ENCODE results near the gene GRIFIN.

Gene GRIFIN

DNA sequence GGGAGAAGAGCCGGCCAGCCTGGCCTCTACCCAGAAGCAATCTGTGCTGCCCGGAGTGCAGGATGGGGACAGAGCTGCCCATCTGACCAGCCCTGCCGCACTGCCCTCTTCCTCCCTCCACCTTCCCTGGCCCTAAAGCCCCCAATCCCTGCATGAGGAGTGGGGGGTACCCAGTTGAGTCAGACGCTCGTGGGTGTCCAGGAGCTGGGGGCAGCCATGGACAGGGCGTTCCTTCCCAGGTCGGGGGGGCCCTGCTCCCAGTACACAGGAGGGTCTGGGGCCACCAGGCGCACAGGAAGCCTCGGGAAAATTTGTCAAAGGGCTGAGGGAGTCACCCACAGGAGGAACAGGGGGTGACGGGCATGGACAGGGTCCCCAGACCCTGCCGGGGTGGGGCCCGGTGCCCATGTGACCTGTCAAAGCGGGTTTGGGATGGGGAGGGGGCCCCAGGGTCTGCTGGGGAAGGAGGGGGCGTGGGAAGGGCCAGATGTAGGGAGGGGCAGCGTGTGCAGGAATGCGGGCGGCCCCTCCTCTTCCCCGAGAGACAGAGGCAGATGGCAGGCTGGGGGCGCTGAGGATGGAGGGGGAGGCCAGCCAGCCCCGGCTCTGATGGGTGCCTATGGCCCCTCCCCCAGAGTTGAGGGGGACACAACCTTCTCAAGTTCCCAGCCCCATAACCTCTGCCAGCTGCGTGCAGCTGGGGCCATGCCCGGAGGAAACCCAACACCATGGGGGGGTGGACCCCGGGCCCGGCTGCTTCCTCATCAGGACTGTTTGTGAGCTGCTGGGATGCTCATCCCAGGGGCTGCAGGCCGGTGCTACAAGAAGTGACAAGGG, 21.5 kb upstream of the GRIFIN start:
- no peak for DNase-seq

GRCh38 chr7:2497065-2497464, 20.9 kb upstream of the GRIFIN start:
- no peak for DNase-seq

- no peak for DNase-seq
Measured at GRCh38 chr7:2496375-2496774, 20.2 kb upstream of the GRIFIN start.

DNA sequence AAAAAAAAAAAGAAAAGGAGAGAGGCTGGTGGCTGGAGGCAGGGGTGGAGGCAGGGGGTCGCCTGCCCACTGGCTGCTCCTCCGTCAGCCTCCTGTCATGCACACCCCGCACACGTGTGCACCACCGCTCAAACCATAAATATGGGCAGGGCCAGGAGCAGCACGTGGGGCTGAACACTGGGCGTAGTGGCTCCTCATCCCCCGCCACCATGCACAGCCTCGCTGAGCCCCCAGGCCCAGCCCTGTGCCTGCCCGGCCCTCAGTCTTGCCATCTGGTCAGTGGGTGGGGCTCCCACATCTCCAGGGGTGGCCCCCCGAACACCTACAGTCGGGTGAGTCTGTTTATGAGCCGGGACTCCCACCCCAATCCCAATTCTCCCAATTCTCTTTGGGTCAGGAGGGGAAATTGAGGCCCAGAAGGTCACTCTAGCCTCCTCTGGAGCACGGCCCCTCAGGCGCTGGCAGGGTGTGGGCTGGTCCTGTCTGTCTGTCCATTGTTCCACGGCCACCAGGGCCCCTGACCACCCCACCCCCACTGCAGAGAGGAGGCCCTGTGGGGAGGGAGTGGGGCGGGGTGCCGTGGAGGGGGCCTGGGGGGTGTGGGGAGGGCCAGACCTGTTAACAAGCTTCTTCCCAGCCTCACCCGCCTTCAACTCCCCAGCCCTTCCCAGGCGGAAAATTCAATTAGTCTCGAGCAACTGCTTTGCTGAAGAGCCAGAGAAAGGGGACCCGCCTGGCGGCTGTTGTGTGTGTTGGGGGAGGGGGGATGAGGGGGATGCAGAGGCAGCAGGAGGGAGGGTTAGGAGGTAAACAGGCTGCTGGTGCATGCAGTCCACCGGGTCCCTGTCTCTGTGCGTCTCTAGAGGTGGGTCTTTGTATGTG, 19.5 kb upstream of the GRIFIN start:
- no peak for DNase-seq

DNA sequence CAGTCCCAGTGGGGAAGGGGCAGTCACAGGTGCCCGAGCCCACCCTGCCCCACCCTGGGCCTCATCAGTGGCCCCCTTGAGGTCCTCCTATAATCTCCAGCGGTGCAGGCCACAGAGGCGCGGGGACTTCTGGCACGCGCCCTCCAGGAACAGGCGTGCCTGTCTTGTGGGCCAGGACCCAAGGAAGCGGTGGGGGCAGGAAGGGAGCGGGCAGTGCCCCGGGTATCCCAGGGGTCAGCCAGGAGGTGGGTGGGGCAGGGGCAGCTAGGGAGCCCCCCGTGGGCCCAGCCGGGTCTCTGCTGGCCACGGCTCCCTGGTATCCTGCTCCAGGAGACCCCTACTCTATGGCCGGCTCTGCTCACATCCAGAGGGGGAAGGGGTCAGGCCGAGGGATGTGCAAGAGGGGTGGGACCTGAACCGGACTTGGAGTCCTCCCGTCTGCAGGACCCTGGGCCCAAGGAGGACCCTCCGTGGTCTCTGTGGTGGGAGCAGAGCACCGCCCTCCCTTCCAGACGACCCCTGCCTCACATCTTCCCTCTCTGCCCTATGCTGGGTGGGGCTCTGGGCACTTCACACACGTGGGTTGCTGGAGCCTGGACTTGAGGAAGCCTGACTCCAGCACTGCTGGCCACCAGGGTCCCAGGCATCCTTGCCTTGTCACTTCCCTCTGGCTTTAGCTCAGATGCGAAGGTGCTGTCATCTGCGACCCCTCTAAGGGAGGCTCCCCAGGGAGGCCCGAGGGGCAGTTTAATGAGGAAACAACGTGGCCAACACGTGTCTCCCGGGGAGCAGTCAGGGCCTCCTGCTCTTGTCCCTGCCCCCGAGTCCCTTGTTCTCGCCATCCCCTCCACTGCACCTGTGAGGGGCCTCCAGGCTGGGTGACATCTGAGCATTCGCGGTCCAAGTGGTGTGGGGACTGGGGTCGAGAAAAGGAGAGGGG, 18.3 kb upstream of the GRIFIN start:
- DNase-seq = no peak

- peak; percentile 58 for DNase-seq
Measured at GRCh38 chr7:2493205-2494164, 17.3 kb upstream of the GRIFIN start.

DNA sequence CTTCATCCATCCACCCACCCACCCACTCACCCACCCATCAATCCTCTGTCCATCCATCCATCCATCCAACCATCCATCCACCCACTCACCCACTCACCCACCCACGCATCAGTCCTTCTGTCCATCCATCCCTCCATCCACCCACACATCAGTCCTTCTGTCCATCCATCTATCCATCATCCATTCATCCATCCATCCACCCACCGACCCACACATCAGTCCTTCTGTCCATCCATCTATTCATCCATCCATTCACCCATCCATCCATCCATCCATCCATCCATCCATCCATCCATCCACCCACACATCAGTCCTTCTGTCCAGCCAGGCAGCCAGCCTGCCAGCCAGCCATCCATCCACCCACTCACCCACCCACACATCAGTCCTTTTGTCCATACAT, 15.8 kb upstream of the GRIFIN start:
- no peak for DNase-seq

GRCh38 chr7:2490181-2490651, 14.0 kb upstream of the GRIFIN start:
- no peak for DNase-seq

DNA sequence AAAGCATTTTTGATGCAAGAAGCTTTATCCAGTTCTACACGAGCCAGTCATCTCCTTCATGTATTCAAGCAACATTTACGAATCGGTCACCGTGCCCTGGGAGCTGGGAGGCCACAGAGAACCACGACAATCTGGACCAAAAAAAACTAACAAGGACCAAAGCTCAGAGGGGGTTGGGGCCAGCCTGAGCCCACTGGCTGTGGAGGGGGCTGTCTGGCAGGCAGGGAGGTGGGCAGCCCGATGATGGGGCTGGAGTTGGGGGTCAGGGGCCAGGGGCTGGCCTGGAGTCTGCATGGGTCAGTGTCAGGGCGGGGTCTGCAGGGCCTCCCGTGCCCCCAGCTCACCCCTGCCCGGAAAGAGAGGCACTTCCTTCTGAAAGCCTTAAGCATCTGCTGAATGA, 12.5 kb upstream of the GRIFIN start:
- no peak for DNase-seq

GRCh38 chr7:2488272-2488645, 12.1 kb upstream of the GRIFIN start:
- DNase-seq = no peak

GRCh38 chr7:2487586-2488271, 11.5 kb upstream of the GRIFIN start:
- peak; percentile 43 for DNase-seq

- no peak for DNase-seq
Measured at GRCh38 chr7:2484868-2485267, 8.7 kb upstream of the GRIFIN start.

DNA sequence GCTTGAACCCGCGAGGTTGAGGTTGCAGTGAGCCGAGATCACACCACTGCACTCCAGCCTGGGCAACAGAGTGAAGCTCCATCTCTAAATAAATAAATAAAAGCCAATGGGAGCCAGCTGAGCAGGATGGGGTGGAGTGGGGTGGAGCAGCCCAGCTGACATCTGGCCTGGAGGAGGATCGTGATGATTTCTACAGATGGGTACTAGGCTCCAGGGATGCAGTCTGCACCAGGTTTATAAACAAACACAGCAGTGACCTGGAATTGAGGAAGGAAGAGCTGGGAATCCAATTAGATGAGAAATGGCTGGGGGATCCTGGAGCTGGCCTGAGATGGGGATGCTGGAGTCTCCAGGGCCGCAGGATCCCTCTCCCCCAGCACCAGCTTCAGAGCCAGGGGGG, 7.3 kb upstream of the GRIFIN start:
- DNase-seq = no peak

- peak; percentile 25 for DNase-seq
Measured at GRCh38 chr7:2482725-2483451, 6.7 kb upstream of the GRIFIN start.

DNA sequence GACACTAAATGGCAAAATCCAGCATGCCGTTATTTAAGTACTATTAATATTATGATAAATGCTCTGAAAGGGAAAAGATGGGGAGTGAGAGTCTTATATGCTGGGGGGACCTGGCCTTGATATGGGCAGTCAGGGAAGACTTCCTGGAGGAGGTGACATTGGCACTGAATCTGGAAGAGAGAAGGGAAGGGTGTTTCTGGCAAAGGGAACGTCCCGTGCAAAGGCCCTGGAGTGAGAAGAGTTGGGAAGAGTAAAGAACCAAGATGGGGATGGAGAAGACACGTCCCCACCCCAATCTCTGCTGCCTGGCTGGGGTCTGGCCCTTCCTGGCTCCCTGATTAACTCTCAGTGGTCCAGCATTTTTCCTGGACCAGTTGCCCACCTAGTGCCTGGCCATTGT, 5.0 kb upstream of the GRIFIN start:
- no peak for DNase-seq

DNA sequence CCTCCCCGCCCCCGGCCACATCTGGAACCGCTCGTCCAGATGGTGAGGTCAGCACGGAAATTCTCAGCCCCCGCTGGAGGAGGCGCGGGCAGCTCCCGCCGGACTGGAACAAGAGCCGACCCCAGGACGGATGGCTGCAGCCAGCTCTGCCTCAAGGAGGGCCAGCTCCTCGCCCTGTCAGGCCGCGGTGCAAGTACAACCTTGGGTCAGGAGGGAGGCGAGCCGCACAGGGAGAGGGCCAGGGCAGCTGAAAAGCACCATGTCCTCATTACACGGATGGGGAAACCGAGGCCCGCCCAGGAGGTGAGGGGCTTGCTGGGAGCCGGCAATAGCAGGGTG, 3.8 kb upstream of the GRIFIN start:
- no peak for DNase-seq

DNA sequence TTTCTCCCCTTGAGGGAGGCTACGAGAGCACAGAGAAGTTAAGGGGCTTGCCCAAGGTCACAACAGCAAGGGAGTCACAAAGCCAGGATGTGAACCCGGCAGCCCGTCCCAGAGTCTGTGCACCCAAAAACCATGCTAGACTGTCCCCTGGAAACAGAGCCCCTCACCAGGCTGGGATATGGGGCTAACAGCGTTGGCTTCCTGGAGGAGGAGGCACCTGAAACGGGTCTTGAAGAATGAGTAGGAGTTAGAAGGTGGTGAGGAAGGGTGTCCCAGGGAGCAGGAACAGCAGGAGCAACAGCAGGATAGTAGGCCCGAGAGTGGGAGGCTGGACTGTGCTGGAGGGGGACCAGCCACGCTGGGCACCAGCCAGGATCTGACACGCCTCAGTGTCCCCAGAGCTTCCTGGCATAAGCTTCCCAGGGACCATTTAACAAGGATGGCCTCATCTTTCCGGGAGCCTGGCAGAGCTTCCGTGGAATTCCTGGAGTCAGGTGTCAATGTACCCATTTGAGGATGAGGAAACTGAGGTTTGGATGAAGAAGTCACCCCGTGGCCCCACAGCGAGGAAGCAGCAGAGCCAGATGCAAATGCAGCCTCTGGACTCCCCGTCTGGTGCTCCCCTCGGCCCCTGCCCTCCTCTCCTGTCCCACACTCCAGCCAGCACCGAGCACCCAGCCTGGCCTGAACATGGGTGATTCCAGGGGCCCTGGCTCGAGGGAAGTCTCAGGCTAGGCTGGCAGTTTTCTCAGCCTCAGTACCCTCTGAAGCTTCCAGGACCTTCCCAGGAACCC, 3.3 kb upstream of the GRIFIN start:
- no peak for DNase-seq

DNA sequence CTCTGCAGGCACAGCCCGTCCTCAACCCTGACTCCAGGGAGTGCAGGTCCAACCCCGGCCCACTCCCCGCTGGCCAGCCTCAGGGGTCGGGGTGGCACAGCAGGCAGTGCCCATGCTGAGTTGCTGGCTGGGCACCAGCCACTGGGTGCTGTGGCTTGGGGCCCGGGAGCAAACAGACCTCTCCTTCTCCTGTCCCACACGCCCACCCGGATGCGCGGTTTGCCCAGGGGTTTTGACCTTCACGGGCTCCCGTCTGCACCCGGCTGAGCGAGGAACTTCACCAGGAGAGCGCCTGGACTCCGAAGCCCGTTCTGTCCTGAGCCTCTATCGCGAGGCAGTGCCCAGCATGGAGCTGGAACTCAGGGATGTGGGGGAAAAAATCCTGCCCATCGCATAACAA, 2.6 kb upstream of the GRIFIN start:
- no peak for DNase-seq

DNA sequence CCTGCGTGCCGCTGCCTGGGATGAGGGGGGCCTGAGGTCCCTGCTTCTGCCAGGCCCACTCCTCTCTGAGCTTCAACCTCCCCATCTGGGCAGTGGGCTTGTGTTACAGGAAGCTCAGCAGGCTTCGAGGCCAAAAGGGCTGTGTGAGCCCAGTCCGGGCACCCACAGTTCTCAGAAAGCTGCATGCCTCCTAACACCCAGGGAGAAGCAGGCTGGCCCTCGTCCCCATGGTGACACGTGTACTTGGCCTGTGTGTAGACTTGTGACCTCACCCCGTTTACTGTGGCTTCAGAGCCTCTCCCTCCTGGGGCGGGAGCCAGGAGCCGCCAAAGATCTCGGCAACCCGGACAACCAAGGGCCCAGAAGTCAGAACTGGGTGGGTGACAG, 2.2 kb upstream of the GRIFIN start:
- DNase-seq = peak; percentile 40

Measured in fibroblast of skin of right biceps (primary cell).